Liver (tissue), 9 donors: ENCODE results near the gene OXNAD1. TPM values are rescaled to one million over a fixed set of nuclear protein-coding genes. Genes with fewer than 3 reads are reported as not detected.

Experiments used
- DNase-seq: peaks from one replicate; pipeline ENCODE4 v3.0.0-alpha.2; 2017; ENCODE audit warnings: low spot score
- H3K27ac ChIP-seq, 2 donors: one replicate each; pipeline ENCODE4 v1.7.0; 2013; ENCODE audit warnings: inconsistent platforms in 2 of 2, low read length in 2 of 2, control low read depth in 1 of 2, low read depth in 1 of 2, mild to moderate bottlenecking in 1 of 2
- H3K27me3 ChIP-seq, 4 donors: one replicate each; pipeline versions ENCODE4 v1.6.1 to v1.7.0; 2013; ENCODE audit warnings: low read length in 3 of 4, inconsistent platforms in 1 of 4, mild to moderate bottlenecking in 1 of 4, moderate library complexity in 1 of 4; ENCODE audit not compliant: control insufficient read depth in 4 of 4, insufficient read depth in 4 of 4
- H3K36me3 ChIP-seq, 4 donors: one replicate each; pipeline versions ENCODE4 v1.6.1 to v1.7.0; 2013; ENCODE audit warnings: low read length in 3 of 4, mild to moderate bottlenecking in 3 of 4, low read depth in 1 of 4, moderate library complexity in 1 of 4; ENCODE audit not compliant: control insufficient read depth in 4 of 4, insufficient read depth in 3 of 4
- H3K4me1 ChIP-seq, 4 donors: one replicate each; pipeline versions ENCODE4 v1.6.1 to v1.7.0; 2013; ENCODE audit warnings: low read length in 3 of 4, mild to moderate bottlenecking in 3 of 4, moderate library complexity in 1 of 4; ENCODE audit not compliant: control insufficient read depth in 4 of 4, insufficient read depth in 4 of 4
- H3K4me3 ChIP-seq, 3 donors: one replicate each; pipeline versions ENCODE4 v1.6.1 to v1.7.0; 2013; ENCODE audit warnings: low read length in 3 of 3, control low read depth in 1 of 3, low read depth in 1 of 3, mild to moderate bottlenecking in 1 of 3
- H3K9ac ChIP-seq, 2 donors: one replicate each; pipeline ENCODE4 v1.7.0; 2013; ENCODE audit warnings: low read length in 2 of 2, mild to moderate bottlenecking in 2 of 2, moderate library complexity in 2 of 2, control low read depth in 1 of 2, low read depth in 1 of 2
- H3K9me3 ChIP-seq, 4 donors: one replicate each; pipeline versions ENCODE4 v1.6.1 to v1.7.0; 2013; ENCODE audit warnings: low read length in 3 of 4; ENCODE audit not compliant: control insufficient read depth in 4 of 4
- ATF3 ChIP-seq: IDR thresholded peaks from 2 replicates; pipeline ENCODE4 v1.6.1; 2016; ENCODE audit warnings: antibody characterized with exemption
- CTCF ChIP-seq: fragments of 150-350 bp; IDR thresholded peaks from 2 replicates; pipeline ENCODE4 v1.5.1; 2017; ENCODE audit warnings: improper control_type of control experiment, low read depth, low read length; ENCODE audit not compliant: missing input control
- EGR1 ChIP-seq, 2 donors: IDR thresholded peaks; 2 replicates each; pipeline ENCODE4 v1.6.1; 2016 to 2018; ENCODE audit warnings: antibody characterized with exemption in 2 of 2, low read depth in 2 of 2
- FOXA1 ChIP-seq: IDR thresholded peaks from 2 replicates; pipeline ENCODE4 v1.6.1; 2016; ENCODE audit warnings: antibody characterized with exemption
- FOXA2 ChIP-seq: IDR thresholded peaks from 2 replicates; pipeline ENCODE4 v1.6.1; 2016; ENCODE audit warnings: antibody characterized with exemption
- GABPA ChIP-seq, 2 donors: IDR thresholded peaks in 1 of 2; conservative IDR thresholded peaks in 1 of 2; 2 replicates each; pipeline ENCODE4 v1.6.1; 2016; ENCODE audit warnings: antibody characterized with exemption in 2 of 2, mild to moderate bottlenecking in 1 of 2, moderate library complexity in 1 of 2
- HNF4A ChIP-seq, 2 donors: conservative IDR thresholded peaks; 2 replicates each; pipeline ENCODE4 v1.6.1; 2016; ENCODE audit warnings: antibody characterized with exemption in 2 of 2, mild to moderate bottlenecking in 2 of 2
- HNF4G ChIP-seq: IDR thresholded peaks from 2 replicates; pipeline ENCODE4 v1.6.1; 2016; ENCODE audit warnings: antibody characterized with exemption
- JUND ChIP-seq, 2 donors: IDR thresholded peaks; 2 replicates each; pipeline ENCODE4 v1.6.1; 2016; ENCODE audit warnings: antibody characterized with exemption in 2 of 2
- MAX ChIP-seq: IDR thresholded peaks from 2 replicates; pipeline ENCODE4 v1.6.1; 2016; ENCODE audit warnings: antibody characterized with exemption
- NR2F2 ChIP-seq: IDR thresholded peaks from 2 replicates; pipeline ENCODE4 v1.6.1; 2016; ENCODE audit warnings: antibody characterized with exemption
- RAD21 ChIP-seq, 2 donors: IDR thresholded peaks; 2 replicates each; pipeline ENCODE4 v1.6.1; 2016; ENCODE audit warnings: antibody characterized with exemption in 2 of 2, mild to moderate bottlenecking in 2 of 2
- REST ChIP-seq: IDR thresholded peaks from 2 replicates; pipeline ENCODE4 v1.6.1; 2016; ENCODE audit warnings: antibody characterized with exemption, mild to moderate bottlenecking
- SP1 ChIP-seq: IDR thresholded peaks from 2 replicates; pipeline ENCODE4 v1.6.1; 2018; ENCODE audit warnings: antibody characterized with exemption, mild to moderate bottlenecking
- TAF1 ChIP-seq: conservative IDR thresholded peaks from 2 replicates; pipeline ENCODE4 v1.6.1; 2016; ENCODE audit warnings: antibody characterized with exemption, mild to moderate bottlenecking
- YY1 ChIP-seq: IDR thresholded peaks from 2 replicates; pipeline ENCODE4 v1.6.1; 2016; ENCODE audit warnings: antibody characterized with exemption, mild to moderate bottlenecking
- ZBTB33 ChIP-seq: IDR thresholded peaks from 2 replicates; pipeline ENCODE4 v1.6.1; 2016; ENCODE audit warnings: antibody characterized with exemption
- WGBS: extraction: QIAGEN DNeasy Blood & Tissue Kit; methylation state at CpG from one replicate; pipeline ENCODE4 v1.1.7; 2013; 5-methylcytosine and 5-hydroxymethylcytosine counted together
- polyA plus RNA-seq, 2 donors: library from polyadenylated mRNA; stranded (reverse) in 1 of 2; unstranded in 1 of 2; fragments of 200-250 nt in 1 of 2; fragments of >200 nt in 1 of 2; fragmentation: Nextera tagmentation in 1 of 2; extraction: Ambion mirVana in 1 of 2; gene quantifications; one replicate each; pipeline versions ENCODE4 v1.2.1 to v1.2.3, GENCODE V29; 2013 to 2015
- total RNA-seq, 2 donors: library from RNA; depleted of rRNA; stranded (reverse); fragments of >200 nt; gene quantifications; one replicate each; pipeline ENCODE4 v1.2.3, GENCODE V29; 2014
- donor health status: healthy.
- donor health status: healthy.
- donor health status: healthy.
- donor health status: healthy.
- donor health status: healthy.

OXNAD1 gene
- total and polyA plus RNA-seq, 4 donors = 9.3 to 24.6 (median 14.1) TPM

- H3K9me3 ChIP-seq = no peaks in the 10 kb centered on the region
- H3K27me3 ChIP-seq = no peaks in the 10 kb centered on the region
- H3K4me3 ChIP-seq = no peak overlapping the region
- no peak for TF ChIP-seq JUND (IDR thresholded peaks at IDR 0.05)
- no peak overlapping the region for H3K9ac ChIP-seq
- peaks cover 0 to 26% (median 18%) of the 10 kb centered on the region in 4 donors for H3K4me1 ChIP-seq
- H3K36me3 ChIP-seq = no peaks in the 10 kb centered on the region
- no peak overlapping the region for H3K27ac ChIP-seq
- 86% methylated on average over 3 of the region's 3 CpGs for WGBS
- no peak for DNase-seq
Measured at GRCh38 chr3:16249886-16250285, 15.1 kb upstream of the OXNAD1 start.

- DNase-seq = no peak
- H3K9me3 ChIP-seq = no peaks in the 10 kb centered on the region
- WGBS = 77% methylated on average over 9 of the region's 9 CpGs
- no peak for TF ChIP-seq FOXA1
- TF ChIP-seq FOXA2 = no peak
- no peak for TF ChIP-seq ZBTB33
- TF ChIP-seq EGR1 (IDR thresholded peaks at IDR 0.05; ENCODE audit: low read depth in 2 of 2) = no peak
- no peak for TF ChIP-seq RAD21 (IDR thresholded peaks at IDR 0.05)
- TF ChIP-seq HNF4A (conservative IDR thresholded peaks at IDR 0.05) = no peak
- TF ChIP-seq JUND (IDR thresholded peaks at IDR 0.05) = no peak
- no peak for TF ChIP-seq GABPA (IDR thresholded peaks at IDR 0.05 in 1 of 2, conservative IDR thresholded peaks at IDR 0.05 in 1 of 2)
- no peak for TF ChIP-seq REST
- no peak for TF ChIP-seq HNF4G
- TF ChIP-seq CTCF = no peak
- no peak for TF ChIP-seq MAX
- TF ChIP-seq NR2F2 = no peak
- no peak for TF ChIP-seq TAF1
- TF ChIP-seq YY1 = no peak
- TF ChIP-seq ATF3 = no peak
- TF ChIP-seq SP1 = no peak
- no peaks in the 10 kb centered on the region for H3K36me3 ChIP-seq
- H3K9ac ChIP-seq = no peak overlapping the region
- H3K4me3 ChIP-seq = no peak overlapping the region
- peaks cover 0 to 26% (median 18%) of the 10 kb centered on the region in 4 donors for H3K4me1 ChIP-seq
- H3K27ac ChIP-seq = no peak overlapping the region
- H3K27me3 ChIP-seq = no peaks in the 10 kb centered on the region
Measured at GRCh38 chr3:16251316-16252085, 13.5 kb upstream of the OXNAD1 start.
